Gastroesophageal sphincter (tissue), 3 donors: ENCODE results near the gene FAM184B.

ENCODE experiments used
- POLR2A ChIP-seq, 2 donors: fragments of 450-650 bp; IDR thresholded peaks; one replicate each; pipeline ENCODE4 v1.6.1; 2017; ENCODE audit warnings: antibody characterized with exemption in 2 of 2, mild to moderate bottlenecking in 2 of 2, moderate library complexity in 1 of 2
- POLR2AphosphoS5 ChIP-seq: sonication (generic); formaldehyde crosslinking; IDR thresholded peaks from one replicate; pipeline ENCODE4 v1.6.1; 2017; ENCODE audit warnings: antibody characterized with exemption
- TF ChIP-seq, protein P1 (sequence below), 4 experiments: fragments of 200-600 bp in 2 of 4; fragments of 450-650 bp in 2 of 4; sonication (generic) in 1 of 4; IDR thresholded peaks; one replicate each; pipeline ENCODE4 v1.5.1; 2017 to 2019; ENCODE audit warnings: antibody characterized with exemption in 4 of 4, mild to moderate bottlenecking in 2 of 4, moderate library complexity in 2 of 4

DNA sequence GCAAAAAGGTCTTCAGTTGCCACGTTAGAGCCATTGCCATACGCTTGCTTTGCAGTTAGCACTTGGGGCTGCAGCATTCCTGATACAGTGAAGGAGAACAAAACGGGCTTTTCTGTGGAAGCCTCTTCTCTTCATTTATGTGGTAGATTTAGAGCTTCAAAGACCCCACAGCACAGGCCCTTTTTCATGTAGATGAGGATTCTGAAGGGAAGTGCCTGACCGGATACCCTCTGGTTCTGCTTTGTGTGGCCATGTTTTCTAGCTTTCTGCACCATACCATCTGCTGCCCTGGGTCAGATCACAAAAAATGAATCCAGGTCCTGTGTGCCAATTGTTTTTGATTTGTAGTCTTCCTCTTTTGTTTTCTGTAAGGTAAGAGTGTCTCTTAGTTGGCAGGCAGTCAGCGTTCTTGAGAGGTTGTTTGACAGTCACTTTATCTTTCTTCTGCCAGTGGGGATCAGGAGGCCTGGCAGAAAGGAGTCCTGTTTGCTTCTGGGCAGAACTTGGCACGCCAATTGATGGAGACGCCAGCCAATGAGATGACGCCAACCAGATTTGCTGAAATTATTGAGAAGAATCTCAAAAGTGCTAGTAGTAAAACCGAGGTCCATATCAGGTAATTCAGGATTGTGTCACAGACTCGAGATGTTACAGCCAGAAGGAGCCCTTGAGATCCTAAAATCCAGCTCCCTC is 196.8 kb downstream of the FAM184B start:
- TF ChIP-seq, protein P1, sequence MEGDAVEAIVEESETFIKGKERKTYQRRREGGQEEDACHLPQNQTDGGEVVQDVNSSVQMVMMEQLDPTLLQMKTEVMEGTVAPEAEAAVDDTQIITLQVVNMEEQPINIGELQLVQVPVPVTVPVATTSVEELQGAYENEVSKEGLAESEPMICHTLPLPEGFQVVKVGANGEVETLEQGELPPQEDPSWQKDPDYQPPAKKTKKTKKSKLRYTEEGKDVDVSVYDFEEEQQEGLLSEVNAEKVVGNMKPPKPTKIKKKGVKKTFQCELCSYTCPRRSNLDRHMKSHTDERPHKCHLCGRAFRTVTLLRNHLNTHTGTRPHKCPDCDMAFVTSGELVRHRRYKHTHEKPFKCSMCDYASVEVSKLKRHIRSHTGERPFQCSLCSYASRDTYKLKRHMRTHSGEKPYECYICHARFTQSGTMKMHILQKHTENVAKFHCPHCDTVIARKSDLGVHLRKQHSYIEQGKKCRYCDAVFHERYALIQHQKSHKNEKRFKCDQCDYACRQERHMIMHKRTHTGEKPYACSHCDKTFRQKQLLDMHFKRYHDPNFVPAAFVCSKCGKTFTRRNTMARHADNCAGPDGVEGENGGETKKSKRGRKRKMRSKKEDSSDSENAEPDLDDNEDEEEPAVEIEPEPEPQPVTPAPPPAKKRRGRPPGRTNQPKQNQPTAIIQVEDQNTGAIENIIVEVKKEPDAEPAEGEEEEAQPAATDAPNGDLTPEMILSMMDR (IDR thresholded peaks at IDR 0.05), result no peak
- TF ChIP-seq POLR2AphosphoS5 (no peak), POLR2A (IDR thresholded peaks at IDR 0.05) (no peak)
